Heart left ventricle (tissue), 13 donors: ENCODE data around the gene GRAMD2B.

Source experiments
- POLR2A ChIP-seq, 2 donors: fragments of 450-650 bp; IDR thresholded peaks; one replicate each; pipeline ENCODE4 v1.6.1; 2017; ENCODE audit warnings: antibody characterized with exemption in 2 of 2, mild to moderate bottlenecking in 2 of 2, moderate library complexity in 2 of 2
- TF ChIP-seq, protein P1 (sequence below), 12 donors: fragments of 200-600 bp; sonication (generic) in 4 of 12; IDR thresholded peaks; one replicate each; pipeline versions ENCODE4 v1.5.0 to v1.8.0; 2018 to 2022; ENCODE audit warnings: antibody characterized with exemption in 12 of 12, mild to moderate bottlenecking in 5 of 12
- donor health status: ischemic (EF 13 %, LVEDD 7.1; RV severe dilation, severe dysfunction).
- donor health status: DM: no; HTN: yes; CAD: no.
- donor health status: DM: no; HTN: no; CAD: no.
- donor health status: ischemic (EF 25% LVEDD 6.9; RV normal size, moderate dysfunction).
- donor health status: ischemic (EF 25% LVEDD 5.7; RV mildly dilated, moderate dysfunction).
- donor health status: ischemic (EF 35%, LVEDD 5.7; RV mildly dilated, moderate dysfunction).
- donor health status: nonischemic (EF 11% LVEDD 7.7; RV severe dilation, severe dysfunction).
- donor health status: DM: yes; HTN: yes; CAD: no.
- donor health status: PGD.
- donor health status: ischemic (EF 29% LVEDD 5.4; RV normal size, mild dysfunction).
- donor health status: nonischemic (EF 23%, LVEDD 6.1; RV moderate dilation, normal function).

DNA sequence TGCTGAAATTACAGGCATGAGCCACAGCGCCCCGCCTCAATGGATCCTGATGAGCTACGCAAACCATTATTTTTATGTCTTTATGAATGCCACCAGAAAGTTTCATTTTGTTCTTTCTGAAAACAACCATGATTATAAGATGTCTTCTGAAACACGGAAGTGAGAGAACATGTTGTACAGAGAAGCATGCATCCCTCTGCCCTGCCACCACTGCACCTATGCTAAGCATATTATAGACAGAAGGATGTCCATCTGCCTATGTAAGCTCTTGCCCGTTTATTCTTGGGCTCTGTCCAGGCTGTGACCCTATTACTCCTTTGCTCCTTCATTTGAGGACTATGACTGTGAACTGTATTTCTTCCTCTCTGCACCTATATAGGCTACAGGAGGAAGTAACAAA lies 74.3 kb downstream of the GRAMD2B start:
- TF ChIP-seq, protein P1, sequence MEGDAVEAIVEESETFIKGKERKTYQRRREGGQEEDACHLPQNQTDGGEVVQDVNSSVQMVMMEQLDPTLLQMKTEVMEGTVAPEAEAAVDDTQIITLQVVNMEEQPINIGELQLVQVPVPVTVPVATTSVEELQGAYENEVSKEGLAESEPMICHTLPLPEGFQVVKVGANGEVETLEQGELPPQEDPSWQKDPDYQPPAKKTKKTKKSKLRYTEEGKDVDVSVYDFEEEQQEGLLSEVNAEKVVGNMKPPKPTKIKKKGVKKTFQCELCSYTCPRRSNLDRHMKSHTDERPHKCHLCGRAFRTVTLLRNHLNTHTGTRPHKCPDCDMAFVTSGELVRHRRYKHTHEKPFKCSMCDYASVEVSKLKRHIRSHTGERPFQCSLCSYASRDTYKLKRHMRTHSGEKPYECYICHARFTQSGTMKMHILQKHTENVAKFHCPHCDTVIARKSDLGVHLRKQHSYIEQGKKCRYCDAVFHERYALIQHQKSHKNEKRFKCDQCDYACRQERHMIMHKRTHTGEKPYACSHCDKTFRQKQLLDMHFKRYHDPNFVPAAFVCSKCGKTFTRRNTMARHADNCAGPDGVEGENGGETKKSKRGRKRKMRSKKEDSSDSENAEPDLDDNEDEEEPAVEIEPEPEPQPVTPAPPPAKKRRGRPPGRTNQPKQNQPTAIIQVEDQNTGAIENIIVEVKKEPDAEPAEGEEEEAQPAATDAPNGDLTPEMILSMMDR (IDR thresholded peaks at IDR 0.05): no peak
- no peak for TF ChIP-seq POLR2A (IDR thresholded peaks at IDR 0.05)
